ENCODE measurements around the gene ACTN4.

Gene ACTN4

GRCh38 chr19:38662537-38663155 is 15.2 kb downstream of the ACTN4 start:
- DNase-seq, result no peak

DNA sequence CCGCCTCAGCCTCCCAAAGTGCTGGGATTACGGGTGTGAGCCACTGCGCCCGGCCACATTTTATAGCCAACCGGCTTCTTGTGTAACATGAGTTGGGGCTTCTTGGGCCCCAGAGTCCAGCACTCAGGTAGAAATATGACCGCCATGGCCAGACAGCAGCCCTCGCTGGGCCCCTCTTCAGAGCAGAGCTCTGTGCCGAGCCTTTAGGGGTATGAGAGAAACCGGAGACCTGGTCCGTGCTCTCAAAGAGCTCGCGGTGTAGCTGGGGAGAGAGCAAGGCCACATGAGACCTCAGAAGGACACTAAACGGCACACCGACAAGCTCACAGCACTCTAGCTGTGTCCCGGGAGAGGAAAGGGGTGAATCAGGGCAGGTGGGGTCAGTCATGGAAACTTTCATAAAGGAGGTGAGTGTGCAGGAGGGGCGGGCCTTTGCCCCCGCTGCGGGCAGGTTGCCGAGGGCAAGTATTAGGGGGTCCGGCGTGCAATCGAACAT is 15.8 kb downstream of the ACTN4 start:
- no peak for DNase-seq

DNA sequence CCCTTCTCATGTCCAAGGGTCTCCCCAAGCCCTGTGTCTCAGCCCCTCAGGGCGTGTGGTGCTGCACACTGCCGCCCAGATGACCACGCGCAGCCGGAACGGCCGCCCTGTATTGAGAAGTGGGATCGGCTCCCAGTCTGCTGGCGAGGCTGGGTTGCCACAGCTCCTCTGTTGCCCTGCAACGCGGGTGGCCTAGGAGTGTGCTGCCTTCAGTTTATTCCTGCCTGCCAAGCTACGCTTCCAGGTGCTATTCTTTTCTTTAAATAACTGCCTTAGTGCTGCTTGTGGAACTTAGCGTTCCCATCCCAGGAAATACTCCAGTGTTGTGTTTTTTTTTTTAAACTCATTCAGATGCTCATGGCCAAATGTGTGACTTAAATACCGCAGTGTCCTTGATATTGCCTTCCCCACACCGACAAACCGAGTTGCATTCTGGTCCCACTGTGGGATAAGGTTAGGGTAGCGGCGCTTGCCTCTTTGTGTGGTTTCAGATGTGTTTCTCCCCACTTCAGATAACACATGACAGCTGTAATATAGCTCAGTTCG is 16.6 kb downstream of the ACTN4 start:
- peak; percentile 39 for DNase-seq

GRCh38 chr19:38664503-38665211 is 17.2 kb downstream of the ACTN4 start:
- DNase-seq, result no peak

DNA sequence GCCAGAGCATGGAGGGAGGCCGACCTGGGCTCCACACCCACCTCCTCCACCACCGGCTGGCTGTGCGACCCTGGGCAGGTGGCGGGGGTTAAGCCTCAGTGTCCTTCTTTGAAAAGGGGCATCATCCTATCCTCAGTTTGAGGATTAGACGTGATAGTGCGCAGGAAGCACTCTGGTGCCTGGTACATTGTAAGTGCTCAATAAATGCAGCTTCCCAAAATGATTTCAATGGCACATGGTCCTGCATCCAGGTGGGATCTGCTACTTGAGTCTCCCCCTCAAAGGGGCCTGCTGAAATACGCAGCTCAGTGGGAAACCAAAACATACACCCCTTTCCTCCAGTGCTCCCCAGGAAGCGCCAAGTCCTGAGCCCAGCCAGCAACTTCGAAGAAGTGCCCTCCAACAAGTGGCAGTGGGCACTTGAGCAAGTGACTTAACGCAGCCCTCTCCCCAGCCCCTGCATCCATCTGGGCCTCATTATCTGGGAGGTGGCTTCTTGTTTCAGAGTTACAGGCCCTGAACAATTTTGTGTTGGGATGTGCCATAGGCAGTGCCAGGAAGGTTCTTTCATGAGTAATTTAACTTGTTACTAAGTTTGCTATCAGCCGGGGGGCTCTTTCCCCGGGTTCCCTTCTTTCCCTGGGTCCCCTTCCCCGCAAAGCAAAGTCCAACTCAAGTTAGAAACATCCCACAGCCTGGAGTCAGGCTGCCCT is 17.9 kb downstream of the ACTN4 start:
- no peak for DNase-seq

DNA sequence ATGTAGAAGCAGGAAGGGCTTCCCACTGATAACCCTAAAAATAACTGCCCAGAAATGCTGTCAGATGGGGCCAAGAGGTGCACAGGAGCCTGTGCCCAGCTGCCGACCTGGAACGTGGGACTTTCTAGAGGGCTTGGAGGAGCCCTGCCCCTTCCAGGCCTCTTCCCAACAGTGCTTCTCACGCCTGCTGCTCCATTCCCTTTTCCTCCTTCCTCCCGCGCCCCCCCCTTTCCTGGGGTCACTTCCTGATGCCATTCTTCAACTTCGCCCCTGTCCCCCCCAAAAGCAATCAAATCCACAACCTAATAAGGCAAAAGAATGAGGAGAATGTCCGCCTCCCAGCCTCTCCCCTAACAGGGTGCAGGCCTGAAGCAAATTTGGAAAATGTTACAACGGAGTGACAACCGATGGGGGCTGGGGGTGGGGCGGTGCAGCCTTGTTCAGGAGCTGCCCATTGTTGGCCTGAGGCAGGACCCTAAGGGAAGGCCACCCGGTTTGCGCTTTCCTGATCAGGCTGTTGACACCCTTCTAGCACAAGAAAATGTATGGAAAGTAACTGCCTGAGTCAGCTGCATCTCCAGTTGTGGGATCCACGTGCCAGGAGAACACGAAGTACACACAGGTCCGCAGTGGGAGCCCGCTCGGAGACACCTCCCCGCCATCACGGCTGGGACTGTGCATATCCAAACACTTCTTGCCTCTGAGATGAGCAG is 18.7 kb downstream of the ACTN4 start:
- no peak for DNase-seq

GRCh38 chr19:38666663-38667511 is 19.4 kb downstream of the ACTN4 start:
- DNase-seq, result peak; percentile 76

GRCh38 chr19:38667661-38668171 is 20.3 kb downstream of the ACTN4 start:
- no peak for DNase-seq

DNA sequence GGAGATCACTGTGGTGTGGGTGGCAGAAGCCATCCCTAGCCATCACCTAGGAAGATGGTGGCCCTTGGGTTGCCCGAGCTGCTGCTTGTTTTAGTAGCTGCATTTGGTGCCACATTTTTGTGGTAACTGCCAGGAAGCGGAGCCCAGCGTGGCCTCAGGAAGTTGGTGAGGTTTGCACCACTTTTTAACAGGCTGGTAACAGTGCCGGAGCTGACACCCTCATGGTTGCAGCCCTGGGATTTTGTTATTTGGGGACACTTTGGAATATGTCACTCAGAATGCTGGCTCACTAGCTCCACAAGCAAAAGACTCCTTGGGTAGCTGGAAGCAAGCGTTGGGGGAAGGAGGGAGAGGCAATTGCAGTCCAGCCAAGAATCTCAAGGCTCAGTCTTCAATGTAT is 22.1 kb downstream of the ACTN4 start:
- peak; percentile 60 for DNase-seq

DNA sequence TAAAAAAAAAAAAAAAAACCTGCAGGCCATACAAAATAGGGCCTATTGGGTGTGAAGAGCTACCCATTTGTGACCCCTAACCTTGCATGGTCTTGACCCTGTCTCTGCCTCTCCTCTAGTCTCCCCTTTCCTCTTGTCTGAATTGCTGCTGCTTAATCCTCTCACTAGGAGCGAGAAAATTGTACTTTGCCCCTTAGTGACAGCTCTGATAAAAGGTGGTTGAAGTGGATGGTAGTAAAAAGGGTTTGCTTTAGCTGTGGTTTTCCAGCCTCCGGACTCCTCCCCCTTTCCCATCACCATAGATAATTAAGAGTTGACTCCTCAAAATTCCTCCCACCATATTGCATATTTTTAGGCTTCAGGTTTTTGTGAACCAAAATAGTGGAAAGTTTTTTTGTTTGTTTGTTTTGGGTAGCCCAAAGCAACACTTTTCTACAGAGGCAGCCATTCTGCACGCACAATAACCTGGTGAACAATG is 23.5 kb downstream of the ACTN4 start:
- no peak for DNase-seq

DNA sequence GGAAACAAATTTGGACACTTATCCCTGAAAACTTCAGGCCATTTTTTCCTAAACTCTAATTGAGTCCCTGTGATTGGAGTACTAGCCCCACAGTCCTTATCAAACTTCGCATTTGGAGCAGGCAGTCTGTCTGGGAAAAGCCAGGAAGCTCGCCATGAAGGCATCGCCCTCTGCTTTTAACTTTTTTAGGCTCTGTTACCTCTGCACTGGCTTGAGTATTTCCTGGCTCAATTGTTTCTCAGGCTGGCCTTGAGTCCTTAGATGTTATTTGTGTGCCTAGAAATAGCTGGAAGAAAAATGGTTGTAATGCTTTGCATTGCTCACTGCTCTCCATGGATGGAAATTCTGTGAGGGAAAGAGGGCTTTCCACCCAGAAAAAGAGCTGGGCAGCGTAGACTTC is 24.2 kb downstream of the ACTN4 start:
- no peak for DNase-seq

DNA sequence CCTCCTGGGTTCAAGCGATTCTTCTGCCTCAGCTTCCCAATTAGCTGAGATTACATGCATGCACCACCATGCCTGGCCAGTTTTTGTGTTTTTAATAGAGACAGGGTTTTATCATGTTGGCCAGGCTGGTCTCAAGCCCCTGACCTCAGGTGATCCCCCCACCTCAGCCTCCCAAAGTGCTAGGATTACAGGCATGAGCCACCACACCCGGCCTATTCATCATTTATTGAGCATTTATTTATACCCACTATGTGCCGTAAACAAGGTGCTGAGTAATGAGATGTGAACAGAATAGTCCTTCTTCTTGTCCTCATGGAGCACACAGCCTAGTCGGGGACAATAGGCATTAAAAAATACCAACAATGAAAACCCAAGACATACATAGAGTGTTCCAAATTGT is 25.6 kb downstream of the ACTN4 start:
- no peak for DNase-seq

GRCh38 chr19:38674388-38675171 is 27.1 kb downstream of the ACTN4 start:
- no peak for DNase-seq

DNA sequence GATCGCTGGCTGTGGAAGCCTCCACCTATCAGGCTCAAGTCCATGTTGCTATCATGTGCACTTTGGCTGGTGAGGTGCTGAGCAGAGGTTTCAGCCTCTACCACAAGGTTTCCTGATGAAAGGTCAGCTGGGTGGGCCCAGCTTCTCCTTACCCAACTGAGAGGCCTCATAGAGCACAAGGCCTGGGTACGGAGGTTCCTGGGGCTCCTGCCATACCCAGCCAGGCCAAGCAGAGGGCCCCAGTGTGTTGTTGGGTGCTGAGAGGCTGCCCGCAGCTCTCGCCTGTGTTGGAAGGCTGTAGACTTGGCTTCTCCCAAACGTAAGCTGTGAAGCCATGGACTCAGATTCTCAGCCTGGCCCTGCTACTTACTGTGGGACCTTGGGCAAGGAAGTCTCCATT is 28.2 kb downstream of the ACTN4 start:
- DNase-seq, result peak; percentile 36

DNA sequence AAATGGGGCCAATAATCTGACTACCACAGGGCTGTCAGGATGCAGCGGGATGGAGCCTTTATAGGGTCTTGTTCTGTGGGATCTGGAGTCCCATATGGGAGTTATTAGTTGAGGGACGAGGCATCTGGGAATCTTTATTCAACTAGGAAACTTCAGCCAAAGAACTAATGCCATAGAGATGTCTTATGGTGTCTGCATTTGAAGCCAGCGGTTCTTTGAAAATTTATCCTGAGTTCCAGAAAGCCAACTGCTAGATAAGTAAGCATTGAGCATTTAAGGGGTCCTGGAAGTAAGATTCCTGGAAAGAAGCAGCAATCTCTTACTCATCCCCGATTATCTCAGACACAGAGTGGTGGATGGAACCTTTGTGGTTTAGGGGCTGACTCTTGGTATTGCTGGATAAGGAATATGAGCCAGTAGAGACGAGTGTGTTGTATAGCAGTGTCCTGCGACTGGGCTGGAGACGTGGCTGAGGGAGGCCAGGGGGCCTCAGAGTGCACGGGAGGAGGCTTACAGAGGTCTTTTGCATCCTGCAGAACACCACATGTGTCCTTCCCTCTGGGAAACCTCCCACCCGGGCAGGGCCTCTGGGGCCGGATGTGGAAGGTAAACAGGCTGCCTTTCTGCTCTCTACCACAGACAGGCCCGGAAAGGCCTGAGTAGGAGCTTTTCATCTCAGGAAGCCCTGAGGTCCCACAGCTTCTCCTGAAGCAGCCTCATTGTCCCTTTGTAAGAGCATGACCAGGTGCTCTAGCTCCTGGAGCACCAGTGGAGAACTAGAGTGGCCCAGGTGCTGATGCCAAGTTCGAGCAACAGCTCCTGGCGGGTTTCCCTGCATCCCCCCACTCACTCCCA is 28.8 kb downstream of the ACTN4 start:
- no peak for DNase-seq

DNA sequence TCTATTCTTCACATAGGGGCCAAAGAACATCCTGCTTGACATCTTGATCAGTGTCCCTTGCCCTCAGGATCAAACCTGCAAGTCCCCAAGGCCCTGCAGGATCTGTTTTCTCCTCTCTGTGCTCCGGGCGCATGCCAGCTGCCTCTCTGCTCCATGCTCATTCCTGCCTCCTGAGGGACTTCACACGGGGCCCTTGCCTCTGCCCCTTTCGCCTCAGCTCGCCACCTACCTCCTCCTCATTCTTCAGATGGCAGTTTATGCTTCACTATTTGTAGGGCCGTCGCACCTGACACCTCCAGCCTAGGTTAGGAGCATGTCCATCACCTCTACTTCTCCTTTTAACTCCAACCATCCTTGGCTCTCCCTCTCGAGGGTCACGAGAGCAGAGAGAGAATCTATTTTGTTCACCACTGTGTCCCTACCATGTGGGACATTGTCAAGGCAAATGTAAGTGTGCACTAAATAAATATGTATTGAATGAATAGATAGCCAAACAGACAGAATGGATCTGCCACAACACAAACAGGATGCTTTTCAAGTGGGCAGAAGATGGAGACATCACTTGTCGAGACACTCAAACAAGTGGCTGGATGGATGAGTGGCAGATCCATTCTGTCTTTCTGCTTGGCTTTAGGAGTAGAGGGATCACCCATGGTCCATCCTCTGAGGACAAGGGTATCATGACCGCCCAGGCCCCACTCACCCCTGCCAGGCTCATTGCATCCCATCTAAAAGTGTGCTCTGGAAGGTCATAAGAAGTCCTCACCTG is 29.6 kb downstream of the ACTN4 start:
- DNase-seq, result no peak

DNA sequence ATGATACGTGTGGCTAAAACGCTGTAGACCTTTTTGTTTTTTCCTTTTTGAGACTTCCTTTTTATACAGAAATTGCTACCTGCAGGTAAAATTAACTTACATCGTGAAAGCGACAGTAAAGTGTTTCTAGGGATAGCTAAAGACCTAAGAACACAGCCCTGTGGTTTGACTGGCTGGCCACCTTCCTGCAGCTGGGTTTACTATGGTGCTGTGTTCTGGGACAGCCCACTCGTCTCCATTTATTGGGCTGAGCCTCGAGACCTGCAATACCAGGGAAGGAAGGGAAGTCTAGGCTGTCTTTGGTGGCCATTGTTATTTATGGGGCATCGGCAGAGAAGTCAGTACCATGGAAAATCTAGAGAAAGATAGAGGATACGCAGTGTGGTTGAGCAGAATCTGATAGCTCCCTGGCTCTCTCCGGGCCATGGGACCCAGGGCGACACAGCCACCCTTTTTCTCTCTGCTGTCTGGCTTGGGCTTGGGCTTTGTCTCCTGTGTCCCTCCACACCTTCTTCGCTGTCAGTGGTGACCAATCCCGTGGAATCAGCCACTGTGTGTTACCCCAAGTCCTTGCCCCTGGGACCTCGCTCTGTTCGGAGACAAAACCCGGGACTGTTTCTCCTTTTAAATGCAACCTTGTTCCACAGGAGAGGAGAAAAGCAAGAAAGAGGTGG is 30.9 kb downstream of the ACTN4 start:
- DNase-seq, result no peak

GRCh38 chr19:38678891-38679494 is 31.5 kb downstream of the ACTN4 start:
- no peak for DNase-seq
